Spleen (tissue), 11 donors: ENCODE data around the gene SIN3B. TPM values are rescaled to one million over a fixed set of nuclear protein-coding genes. Genes with fewer than 3 reads are reported as not detected.
A peak's percentile ranks its signal among the peaks of the same experiment; 100 is the strongest.

Experiments
- DNase-seq: peaks from one replicate; pipeline ENCODE4 v3.0.0-alpha.2; 2020
- H3K27ac ChIP-seq, 8 donors: fragments of 200-600 bp; sonication (generic) in 7 of 8; 1 replicate in 4 of 8; 2 replicates in 4 of 8; pipeline versions ENCODE4 v1.5.0 to v1.8.0; 2016 to 2021; ENCODE audit warnings: inconsistent platforms in 4 of 8, mild to moderate bottlenecking in 4 of 8, moderate library complexity in 1 of 8
- H3K27me3 ChIP-seq, 7 donors: fragments of 200-600 bp; sonication (generic) in 6 of 7; replicated peaks in 1 of 7; 1 replicate in 4 of 7; 2 replicates in 3 of 7; pipeline versions ENCODE4 v1.5.0 to v1.8.0; 2016 to 2021; ENCODE audit warnings: inconsistent platforms in 3 of 7, mild to moderate bottlenecking in 1 of 7
- H3K36me3 ChIP-seq, 6 donors: fragments of 200-600 bp; sonication (generic) in 5 of 6; 1 replicate in 4 of 6; 2 replicates in 2 of 6; pipeline versions ENCODE4 v1.5.0 to v1.8.0; 2016 to 2021; ENCODE audit warnings: inconsistent platforms in 2 of 6
- H3K4me1 ChIP-seq, 6 donors: fragments of 200-600 bp; sonication (generic) in 5 of 6; 1 replicate in 3 of 6; 2 replicates in 3 of 6; pipeline versions ENCODE4 v1.5.0 to v1.8.0; 2016 to 2021; ENCODE audit warnings: inconsistent platforms in 3 of 6
- H3K4me3 ChIP-seq, 8 donors: fragments of 200-600 bp; sonication (generic) in 7 of 8; 1 replicate in 4 of 8; 2 replicates in 4 of 8; pipeline versions ENCODE4 v1.5.0 to v1.8.0; 2016 to 2021; ENCODE audit warnings: inconsistent platforms in 4 of 8, mild to moderate bottlenecking in 4 of 8, moderate library complexity in 2 of 8
- H3K9me3 ChIP-seq, 8 donors: fragments of 200-600 bp; sonication (generic) in 7 of 8; 1 replicate in 4 of 8; 2 replicates in 4 of 8; pipeline versions ENCODE4 v1.5.0 to v1.8.0; 2016 to 2021; ENCODE audit warnings: inconsistent platforms in 4 of 8
- POLR2A ChIP-seq, 3 donors: fragments of 450-650 bp; IDR thresholded peaks; one replicate each; pipeline ENCODE4 v1.5.1; 2017; ENCODE audit warnings: antibody characterized with exemption in 3 of 3, mild to moderate bottlenecking in 1 of 3
- POLR2AphosphoS5 ChIP-seq, 3 donors: sonication (generic); formaldehyde crosslinking; IDR thresholded peaks; one replicate each; pipeline ENCODE4 v1.5.1; 2017; ENCODE audit warnings: antibody characterized with exemption in 3 of 3
- WGBS, 5 donors: extraction: QIAGEN DNeasy Blood & Tissue Kit in 3 of 5; methylation state at CpG; one replicate each; pipeline versions ENCODE4 v1.1.5 to v1.1.7; 2013 to 2018; 5-methylcytosine and 5-hydroxymethylcytosine counted together
- intact Hi-C: fragments of 100-400 bp; cut with DNase I; formaldehyde crosslinking; loops from one replicate; pipeline ENCODE4 v1.15.0; 2023; ENCODE audit warnings: low total_unique reads
- polyA plus RNA-seq, 3 donors: library from polyadenylated mRNA; stranded (reverse); fragments of 200-250 nt; gene quantifications; one replicate each; pipeline ENCODE4 v1.2.1, GENCODE V29; 2013
- total RNA-seq, 7 donors: library from RNA; depleted of rRNA in 3 of 7; stranded (reverse); fragments of >200 nt in 3 of 7; fragmentation: NEBNext Ultra II Directional in 4 of 7; extraction: Animal tissue kit (Norgen Biotek cat#: 25700) in 4 of 7; gene quantifications; one replicate each; pipeline versions ENCODE4 v1.1.0 to v1.2.1, GENCODE V29; 2016 to 2021
- TF ChIP-seq, protein P1 (sequence below), 11 experiments: fragments of 200-600 bp in 7 of 11; fragments of 450-650 bp in 4 of 11; sonication (generic) in 4 of 11; IDR thresholded peaks in 8 of 11; conservative IDR thresholded peaks in 3 of 11; 1 replicate in 7 of 11; 2 replicates in 4 of 11; pipeline versions ENCODE4 v1.4.0 to v1.8.0; 2016 to 2021; ENCODE audit warnings: antibody characterized with exemption in 11 of 11, inconsistent platforms in 4 of 11, mild to moderate bottlenecking in 1 of 11
- donor health status: healthy with polysubstance abuse.
- donor health status: DM: no; HTN: no; CAD: no; lungs with moderate emphysema.
- donor health status: DM: no; HTN: no; CAD: no.
- donor health status: Bipolar disorder and iron deficiency.
- donor health status: healthy.
- donor health status: DM: no; HTN: no; CAD: no.
- donor health status: DM: yes; HTN: yes; CAD: no.

SIN3B gene
- total and polyA plus RNA-seq, 10 donors = 14.6 to 107 (median 67.6) TPM

- WGBS, 5 donors = 50 to 74% (median 65%) methylated on average over 15 to 20 of the region's 20 CpGs
- Histone ChIP-seq H3K27ac (peak overlapping the region in 7 of 8 donors; percentile 54 to 80 (median 75)), H3K9me3 (peaks cover 0 to 28% (median 26%) of the 10 kb centered on the region in 8 donors), H3K36me3 (no peaks in the 10 kb centered on the region), H3K4me1 (peaks cover 15 to 51% (median 31%) of the 10 kb centered on the region in 6 donors), H3K27me3 (peaks cover 0 to 32% (median 0%) of the 10 kb centered on the region in 7 donors), H3K4me3 (no peak overlapping the region)
- TF ChIP-seq, protein P1, sequence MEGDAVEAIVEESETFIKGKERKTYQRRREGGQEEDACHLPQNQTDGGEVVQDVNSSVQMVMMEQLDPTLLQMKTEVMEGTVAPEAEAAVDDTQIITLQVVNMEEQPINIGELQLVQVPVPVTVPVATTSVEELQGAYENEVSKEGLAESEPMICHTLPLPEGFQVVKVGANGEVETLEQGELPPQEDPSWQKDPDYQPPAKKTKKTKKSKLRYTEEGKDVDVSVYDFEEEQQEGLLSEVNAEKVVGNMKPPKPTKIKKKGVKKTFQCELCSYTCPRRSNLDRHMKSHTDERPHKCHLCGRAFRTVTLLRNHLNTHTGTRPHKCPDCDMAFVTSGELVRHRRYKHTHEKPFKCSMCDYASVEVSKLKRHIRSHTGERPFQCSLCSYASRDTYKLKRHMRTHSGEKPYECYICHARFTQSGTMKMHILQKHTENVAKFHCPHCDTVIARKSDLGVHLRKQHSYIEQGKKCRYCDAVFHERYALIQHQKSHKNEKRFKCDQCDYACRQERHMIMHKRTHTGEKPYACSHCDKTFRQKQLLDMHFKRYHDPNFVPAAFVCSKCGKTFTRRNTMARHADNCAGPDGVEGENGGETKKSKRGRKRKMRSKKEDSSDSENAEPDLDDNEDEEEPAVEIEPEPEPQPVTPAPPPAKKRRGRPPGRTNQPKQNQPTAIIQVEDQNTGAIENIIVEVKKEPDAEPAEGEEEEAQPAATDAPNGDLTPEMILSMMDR (IDR thresholded peaks at IDR 0.05 in 8 of 11, conservative IDR thresholded peaks at IDR 0.05 in 3 of 11) = no peak
- TF ChIP-seq POLR2AphosphoS5 (IDR thresholded peaks at IDR 0.05) (peak; percentile 84 to 90 (median 89)), POLR2A (IDR thresholded peaks at IDR 0.05) (no peak)
- peak; percentile 86 for DNase-seq
- intact Hi-C loops = no loop called here
These were observed 57.2 kb downstream of the SIN3B start for GRCh38 chr19:16886305-16886880.

- TF ChIP-seq, protein P1 (IDR thresholded peaks at IDR 0.05 in 8 of 11, conservative IDR thresholded peaks at IDR 0.05 in 3 of 11) = no peak
- TF ChIP-seq POLR2A (IDR thresholded peaks at IDR 0.05) = no peak
- TF ChIP-seq POLR2AphosphoS5 (IDR thresholded peaks at IDR 0.05) = no peak
- intact Hi-C loops = no loop called here
- Histone ChIP-seq H3K27ac (peak overlapping the region in 5 of 8 donors; percentile 43 to 80 (median 76)), H3K4me3 (no peak overlapping the region), H3K36me3 (no peaks in the 10 kb centered on the region), H3K27me3 (peaks cover 0 to 32% (median 0%) of the 10 kb centered on the region in 7 donors), H3K9me3 (peaks cover 0 to 16% (median 13%) of the 10 kb centered on the region in 8 donors), H3K4me1 (peaks cover 15 to 61% (median 37%) of the 10 kb centered on the region in 6 donors)
- 48 to 69% (median 61%) methylated on average over 14 to 17 of the region's 17 CpGs for WGBS, 5 donors
- DNase-seq = no peak
These were observed 58.4 kb downstream of the SIN3B start for GRCh38 chr19:16887353-16888265.

- 3 to 4% (median 3%) methylated on average over 15 to 31 of the region's 31 CpGs for WGBS, 5 donors
- intact Hi-C loops = no loop called here
- H3K27me3 ChIP-seq = peaks cover 0 to 41% (median 0%) of the 10 kb centered on the region in 7 donors
- H3K4me1 ChIP-seq = peaks cover 15 to 73% (median 46%) of the 10 kb centered on the region in 6 donors
- TF ChIP-seq POLR2AphosphoS5 (IDR thresholded peaks at IDR 0.05) (peak; percentile 94 to 97 (median 95)), POLR2A (IDR thresholded peaks at IDR 0.05) (no peak)
- TF ChIP-seq, protein P1 (IDR thresholded peaks at IDR 0.05 in 8 of 11, conservative IDR thresholded peaks at IDR 0.05 in 3 of 11) = no peak
- H3K36me3 ChIP-seq = no peaks in the 10 kb centered on the region
- peak within 1 kb of the TSS in 6 of 8 donors; percentile 55 to 79 (median 70) for H3K27ac ChIP-seq
- peak within 1 kb of the TSS in 4 of 8 donors; percentile 6 to 52 (median 24) for H3K4me3 ChIP-seq
- peak; percentile 86 for DNase-seq
- peaks cover 0 to 4% (median 2%) of the 10 kb centered on the region in 8 donors for H3K9me3 ChIP-seq
These were observed 59.6 kb downstream of the SIN3B start, which contains the start of gene F2RL3 for GRCh38 chr19:16888629-16889365. Gene F2RL3 (plus strand): TSS chr19:16888999. CDS start chr19:16889190, 191 bp downstream.
